Brain microvascular endothelial cell (primary cell): ENCODE measurements around the gene GPR4.

Experiments
- DNase-seq: peaks from one replicate; pipeline ENCODE4 v3.0.0-alpha.2; 2020
- H3K27ac ChIP-seq: fragments of 250-450 bp; sonication (Bioruptor Pico); 2 replicates; pipeline ENCODE4 v1.5.1; 2020; ENCODE audit warnings: mild to moderate bottlenecking, moderate library complexity
- H3K27me3 ChIP-seq: fragments of 250-450 bp; sonication (Bioruptor Pico); replicated peaks from 2 replicates; pipeline ENCODE4 v1.5.1; 2020; ENCODE audit warnings: mild to moderate bottlenecking
- H3K36me3 ChIP-seq: fragments of 250-450 bp; sonication (Bioruptor Pico); replicated peaks from 2 replicates; pipeline ENCODE4 v1.5.1; 2020; ENCODE audit warnings: mild to moderate bottlenecking
- H3K4me3 ChIP-seq: 2 replicates; pipeline ENCODE4 v1.5.1; 2011; ENCODE audit warnings: low read depth, mild to moderate bottlenecking, control low read depth, low read length, moderate library complexity
- CTCF ChIP-seq: IDR thresholded peaks from 2 replicates; pipeline ENCODE4 v1.5.1; 2011; ENCODE audit warnings: low read depth, mild to moderate bottlenecking, moderate library complexity, low read length, control low read depth, inconsistent platforms; ENCODE audit errors: missing control alignments
- in situ Hi-C: cut with HindIII; loops from 2 replicates; pipeline ENCODE4 v1.10.0; 2017; ENCODE audit warnings: low sequenced_read_pairs, low pct_ligation_motif_present

Gene GPR4

GRCh38 chr19:45547965-45548609 is 53.9 kb downstream of the GPR4 start:
- Histone ChIP-seq H3K4me3 (no peak overlapping the region), H3K36me3 (peaks cover 2% of the 10 kb centered on the region), H3K27me3 (no peaks in the 10 kb centered on the region), H3K27ac (no peak overlapping the region)
- in situ Hi-C loops = no loop called here
- no peak for DNase-seq
- no peak for TF ChIP-seq CTCF

DNA sequence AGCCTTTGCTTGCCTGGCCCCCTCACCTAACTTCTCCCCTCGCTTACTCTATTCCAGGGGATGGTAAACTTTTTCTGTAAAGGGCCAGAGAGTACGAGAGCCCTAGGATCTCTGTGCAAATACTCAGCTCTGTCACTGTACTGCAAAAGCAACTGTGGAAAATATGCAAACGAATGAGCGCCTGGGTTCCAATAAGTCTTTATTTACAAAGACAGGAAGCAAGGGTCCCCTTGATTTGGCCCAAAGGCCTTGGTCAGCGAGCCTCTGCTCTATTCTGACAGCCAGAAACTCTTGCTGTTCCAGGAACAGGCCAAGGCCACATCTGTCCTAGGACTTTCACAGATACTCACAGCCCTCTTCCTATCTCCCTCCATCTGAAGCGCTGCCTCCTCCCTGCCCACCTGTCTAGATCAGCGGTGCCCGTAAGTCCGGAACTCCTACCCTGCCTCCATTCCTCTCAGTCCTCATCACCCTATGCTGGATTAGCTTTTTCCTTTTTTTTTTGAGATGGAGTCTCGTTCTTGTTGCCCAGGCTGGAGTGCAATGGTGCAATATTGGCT is 54.7 kb downstream of the GPR4 start:
- Histone ChIP-seq H3K36me3 (no peaks in the 10 kb centered on the region), H3K4me3 (no peak overlapping the region), H3K27me3 (no peaks in the 10 kb centered on the region), H3K27ac (no peak overlapping the region)
- TF ChIP-seq CTCF = no peak
- in situ Hi-C loops = no loop called here
- DNase-seq = no peak

- H3K36me3 ChIP-seq = no peaks in the 10 kb centered on the region
- in situ Hi-C loops = no loop called here
- no peaks in the 10 kb centered on the region for H3K27me3 ChIP-seq
- H3K4me3 ChIP-seq = no peak overlapping the region
- no peak for DNase-seq
- no peak for TF ChIP-seq CTCF
- H3K27ac ChIP-seq = no peak overlapping the region
These were observed 59.8 kb downstream of the GPR4 start for GRCh38 chr19:45542234-45542668.
